HG03460 (cell line): Measurements from ENCODE around the gene RRM2.

Experiments used
- ATAC-seq: cut with Tn5 transposase; IDR thresholded peaks from one replicate; pipeline ENCODE4 v1.9.1; 2021; ENCODE audit not compliant: unreplicated experiment

Gene RRM2

DNA sequence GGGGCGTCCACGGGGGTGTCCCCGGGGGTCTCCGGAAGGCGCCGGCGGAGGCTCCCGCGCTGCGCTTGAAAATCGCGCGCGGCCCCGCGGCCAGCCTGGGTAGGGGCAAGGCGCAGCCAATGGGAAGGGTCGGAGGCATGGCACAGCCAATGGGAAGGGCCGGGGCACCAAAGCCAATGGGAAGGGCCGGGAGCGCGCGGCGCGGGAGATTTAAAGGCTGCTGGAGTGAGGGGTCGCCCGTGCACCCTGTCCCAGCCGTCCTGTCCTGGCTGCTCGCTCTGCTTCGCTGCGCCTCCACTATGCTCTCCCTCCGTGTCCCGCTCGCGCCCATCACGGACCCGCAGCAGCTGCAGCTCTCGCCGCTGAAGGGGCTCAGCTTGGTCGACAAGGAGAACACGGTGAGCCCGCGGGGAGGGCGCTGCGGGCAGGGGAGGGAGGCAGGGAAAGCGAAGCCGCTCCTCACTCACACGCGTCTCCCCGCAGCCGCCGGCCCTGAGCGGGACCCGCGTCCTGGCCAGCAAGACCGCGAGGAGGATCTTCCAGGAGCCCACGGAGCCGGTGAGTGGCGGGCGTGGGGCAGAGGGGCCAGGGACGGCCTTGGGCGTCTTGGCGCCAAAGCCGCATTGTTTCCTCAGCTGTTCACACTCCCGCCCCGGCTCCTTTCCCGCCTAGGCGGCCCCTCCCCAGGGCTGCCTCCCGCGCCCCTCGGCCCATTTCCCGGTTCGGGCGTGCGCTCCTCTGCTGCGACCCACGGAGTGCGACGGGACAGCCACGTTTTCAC lies at the start of gene RRM2:
Gene RRM2, plus strand, starts transcription at position 240 of the 781 bp plus-strand sequence. Its CDS starts 60 bp downstream, at position 300.
- ATAC-seq: peak; percentile 58

DNA sequence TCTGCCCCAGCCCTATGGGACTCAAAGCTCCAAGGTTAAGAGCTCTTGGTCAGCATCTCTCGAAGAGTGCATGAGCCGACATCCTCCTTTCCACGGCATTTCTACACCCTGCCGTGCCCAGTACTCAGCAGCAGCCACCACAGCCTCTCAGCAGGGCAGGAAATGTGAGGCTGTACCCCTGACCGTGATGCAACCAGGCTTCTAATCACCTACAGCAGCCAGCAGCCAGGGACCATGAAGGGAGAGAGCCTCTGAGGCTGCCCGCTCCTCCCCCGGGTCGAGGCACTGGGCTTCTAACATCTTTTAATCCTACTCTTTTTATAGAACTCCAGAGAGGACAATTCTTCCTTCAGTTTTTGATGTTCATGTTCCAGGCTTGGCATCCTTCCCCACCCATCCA lies 48.8 kb upstream of the RRM2 start:
- ATAC-seq: no peak

DNA sequence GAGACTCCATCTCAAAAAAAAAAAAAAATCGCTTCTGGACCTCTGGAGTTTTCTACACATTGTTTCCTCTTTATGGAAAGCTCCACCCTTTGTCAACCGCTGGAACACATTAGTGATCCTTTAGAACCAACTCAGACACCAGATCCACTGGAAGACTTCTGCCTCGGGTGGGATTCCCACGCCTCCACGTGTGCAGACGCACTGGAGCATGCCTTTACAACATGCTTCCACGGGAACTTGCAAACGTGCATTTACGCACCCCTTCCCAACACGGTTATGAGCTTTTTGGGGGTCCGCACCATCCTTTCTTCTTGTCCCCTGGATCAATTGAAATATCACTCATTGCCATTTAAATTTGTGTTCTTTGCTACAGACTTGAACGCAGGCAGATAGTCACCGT lies 47.4 kb upstream of the RRM2 start:
- no peak for ATAC-seq

DNA sequence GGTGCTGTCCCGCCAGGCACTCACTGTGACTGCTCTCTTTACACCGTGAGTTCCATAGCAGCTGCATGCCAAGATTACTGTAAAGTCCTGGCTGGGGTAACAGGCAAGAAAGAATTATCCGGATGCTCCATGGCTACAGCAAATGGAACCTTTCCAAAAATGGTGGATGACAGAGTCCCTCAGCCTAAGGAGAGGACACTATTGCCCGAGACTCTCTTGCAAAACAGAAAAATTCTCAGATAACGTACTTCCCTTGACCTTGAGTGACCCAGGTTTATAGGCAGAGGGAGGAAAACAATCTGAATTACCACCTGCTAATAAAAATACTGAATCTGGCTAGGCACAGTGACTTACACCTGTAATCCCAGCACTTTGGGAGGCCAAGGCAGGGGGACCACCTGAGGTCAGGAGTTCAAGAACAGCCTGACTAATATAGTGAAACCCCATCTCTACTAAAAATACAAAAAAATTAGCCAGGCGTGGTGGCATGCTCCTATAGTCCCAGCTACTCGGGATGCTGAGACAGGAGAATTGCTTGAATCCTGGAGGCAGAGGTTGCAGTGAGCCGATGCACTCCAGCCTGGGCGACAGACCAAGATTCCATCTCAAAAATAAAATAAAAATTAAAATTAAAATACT lies 46.8 kb upstream of the RRM2 start:
- ATAC-seq: no peak

DNA sequence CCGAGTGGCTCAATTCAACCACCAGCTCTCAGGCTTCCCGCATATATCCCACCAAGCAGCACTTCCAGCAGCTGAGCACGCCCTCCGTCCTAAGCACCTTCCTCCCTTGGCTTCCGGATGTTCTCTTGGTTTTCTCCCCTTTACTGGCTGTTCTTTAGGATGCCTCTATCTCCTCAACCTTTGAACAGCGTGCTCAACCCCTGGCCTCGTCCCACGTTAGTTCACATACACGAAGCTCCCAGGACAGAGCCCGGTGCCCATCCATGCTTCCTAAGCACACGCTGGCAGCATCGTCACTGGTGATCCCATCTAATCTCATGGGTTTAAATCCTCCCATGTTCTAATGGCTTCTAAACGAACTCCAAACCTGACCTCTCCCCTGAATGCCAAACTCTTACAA lies 46.0 kb upstream of the RRM2 start:
- ATAC-seq: no peak

DNA sequence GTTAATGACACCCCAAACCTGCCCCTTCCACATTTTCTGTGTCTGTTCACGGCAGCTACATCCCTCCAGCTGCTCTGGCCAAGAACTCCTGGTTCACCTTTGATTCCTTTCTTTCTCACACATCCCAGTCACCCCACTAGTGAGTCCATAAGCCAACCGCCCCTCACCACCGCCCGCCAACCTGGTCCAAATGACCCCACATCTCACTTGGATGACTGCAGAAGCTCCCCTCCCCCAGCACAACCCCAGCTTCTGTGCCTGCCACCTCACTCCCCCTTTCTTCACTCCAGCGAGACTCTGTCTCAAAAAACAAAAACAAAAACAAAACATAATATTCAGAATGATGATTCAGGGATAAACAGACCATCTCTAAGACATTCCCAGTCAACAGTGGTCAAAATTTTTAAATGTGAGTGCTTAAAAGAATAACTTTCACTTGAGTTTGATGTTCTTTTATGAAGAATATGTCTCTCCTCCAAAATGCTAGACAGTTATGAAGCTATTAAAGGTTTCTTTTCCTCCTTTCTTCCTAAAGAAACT lies 45.5 kb upstream of the RRM2 start:
- no peak for ATAC-seq

DNA sequence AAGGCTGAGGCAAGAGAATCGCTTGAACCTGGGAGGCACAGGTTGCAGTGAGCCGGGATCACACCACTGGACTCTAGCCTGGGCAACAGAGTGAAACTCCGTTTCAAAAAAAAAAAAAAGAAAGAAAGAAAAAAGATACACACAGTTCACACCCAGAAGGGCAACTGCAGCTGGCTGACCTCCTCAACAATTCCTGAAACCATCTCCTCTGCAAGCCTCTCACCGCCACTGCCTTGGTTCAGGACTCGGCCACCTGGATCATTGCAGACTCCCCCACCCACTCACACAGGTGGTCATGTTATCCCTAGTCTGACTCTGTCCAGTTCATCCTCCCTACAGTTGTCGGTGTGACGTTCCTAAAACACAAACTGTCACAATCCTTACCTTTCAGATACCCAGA lies 44.5 kb upstream of the RRM2 start:
- no peak for ATAC-seq

DNA sequence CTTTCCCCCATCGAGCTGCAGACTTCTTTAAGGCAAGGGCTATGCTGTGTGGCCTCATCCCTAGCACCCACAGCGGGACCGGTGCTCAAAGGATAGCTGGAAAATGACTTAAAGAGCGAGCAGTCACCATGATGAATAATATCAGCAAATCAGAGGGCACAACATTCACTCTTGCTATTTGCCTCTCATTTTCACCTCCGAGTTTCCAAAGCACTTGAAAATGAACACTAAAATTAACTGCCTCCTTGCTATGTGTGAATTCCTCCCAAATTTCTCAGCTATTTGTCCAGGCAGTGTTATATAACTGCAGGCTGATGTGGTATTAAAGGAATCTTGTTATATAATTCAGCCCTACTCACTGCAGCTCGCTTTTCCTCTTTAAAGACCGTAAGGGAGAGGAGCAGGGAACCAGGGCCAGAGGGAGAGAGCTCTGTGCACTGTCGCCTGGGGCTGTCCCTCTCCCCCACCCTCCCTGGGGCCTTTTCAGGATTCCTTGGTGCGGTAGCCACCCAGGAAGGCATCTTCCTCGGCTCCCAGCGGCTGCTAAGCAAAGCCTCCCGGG lies 43.8 kb upstream of the RRM2 start:
- ATAC-seq: no peak

DNA sequence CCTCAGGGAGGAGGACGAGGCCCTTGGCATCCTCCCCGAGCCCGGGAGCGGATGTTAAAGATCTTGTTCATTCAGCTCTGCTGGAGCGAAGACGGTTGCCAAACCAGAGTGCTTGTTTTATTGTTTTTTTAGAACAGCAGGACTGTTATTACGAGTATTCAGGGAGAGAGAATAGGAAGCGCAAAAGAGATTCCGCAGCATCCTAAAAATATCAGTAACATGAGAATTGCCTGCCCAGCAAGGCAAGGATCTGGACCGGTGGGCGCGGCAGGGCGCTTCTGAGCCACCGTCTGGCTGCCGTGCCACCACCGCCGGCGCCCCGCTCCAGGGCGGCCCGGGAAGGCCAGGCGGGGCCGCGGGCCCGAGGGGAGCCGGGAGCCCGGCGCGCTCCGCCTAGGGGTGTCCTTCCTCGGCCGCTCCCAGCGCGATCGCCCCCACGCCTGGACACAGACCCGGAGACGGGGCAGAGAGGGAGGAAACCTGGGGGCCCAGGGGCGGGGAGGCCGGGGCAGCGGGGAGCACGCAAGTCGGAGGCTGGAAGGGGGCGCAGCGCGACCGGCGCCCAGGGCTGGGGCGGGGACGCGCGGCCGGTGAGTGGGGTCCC lies 43.2 kb upstream of the RRM2 start:
- peak; percentile 11 for ATAC-seq

DNA sequence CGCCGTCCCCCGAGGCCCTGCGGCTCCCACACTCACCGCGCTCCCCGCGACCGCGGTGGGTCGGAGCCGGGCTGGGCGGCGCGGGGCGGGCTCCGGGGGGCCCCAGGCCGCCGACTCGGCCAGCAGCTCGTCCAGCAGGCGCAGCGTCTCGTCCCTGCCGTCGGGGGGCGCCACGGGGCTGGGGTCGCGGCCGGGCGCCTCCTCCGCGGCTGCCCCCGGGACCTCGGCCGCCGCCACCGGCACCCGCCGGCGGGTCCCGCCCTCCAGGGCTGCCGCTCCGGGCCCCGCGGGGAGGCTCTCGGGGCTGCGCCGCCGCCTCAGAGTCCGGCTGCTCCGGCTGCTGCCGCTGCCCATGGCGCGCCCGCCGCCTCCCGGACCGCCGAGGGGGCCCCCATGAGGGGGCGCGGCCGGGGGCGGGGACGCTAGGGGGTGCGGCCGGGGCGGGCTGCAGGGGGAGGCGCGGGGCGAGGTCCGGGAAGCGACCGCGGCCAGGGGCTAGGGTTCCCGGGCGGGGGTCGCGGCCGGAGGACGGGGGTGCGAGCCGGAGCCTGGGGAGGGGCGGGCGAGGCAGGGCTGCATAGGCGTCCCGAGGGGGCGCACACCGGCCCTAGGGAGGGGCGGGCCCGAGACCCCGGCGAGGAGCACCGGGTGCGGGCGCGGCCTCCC lies 42.5 kb upstream of the RRM2 start, which contains the start of gene CYS1:
Gene CYS1, minus strand, starts transcription at position 542 of the 666 bp plus-strand sequence. Its CDS starts 188 bp downstream, at position 354.
- peak; percentile 30 for ATAC-seq

DNA sequence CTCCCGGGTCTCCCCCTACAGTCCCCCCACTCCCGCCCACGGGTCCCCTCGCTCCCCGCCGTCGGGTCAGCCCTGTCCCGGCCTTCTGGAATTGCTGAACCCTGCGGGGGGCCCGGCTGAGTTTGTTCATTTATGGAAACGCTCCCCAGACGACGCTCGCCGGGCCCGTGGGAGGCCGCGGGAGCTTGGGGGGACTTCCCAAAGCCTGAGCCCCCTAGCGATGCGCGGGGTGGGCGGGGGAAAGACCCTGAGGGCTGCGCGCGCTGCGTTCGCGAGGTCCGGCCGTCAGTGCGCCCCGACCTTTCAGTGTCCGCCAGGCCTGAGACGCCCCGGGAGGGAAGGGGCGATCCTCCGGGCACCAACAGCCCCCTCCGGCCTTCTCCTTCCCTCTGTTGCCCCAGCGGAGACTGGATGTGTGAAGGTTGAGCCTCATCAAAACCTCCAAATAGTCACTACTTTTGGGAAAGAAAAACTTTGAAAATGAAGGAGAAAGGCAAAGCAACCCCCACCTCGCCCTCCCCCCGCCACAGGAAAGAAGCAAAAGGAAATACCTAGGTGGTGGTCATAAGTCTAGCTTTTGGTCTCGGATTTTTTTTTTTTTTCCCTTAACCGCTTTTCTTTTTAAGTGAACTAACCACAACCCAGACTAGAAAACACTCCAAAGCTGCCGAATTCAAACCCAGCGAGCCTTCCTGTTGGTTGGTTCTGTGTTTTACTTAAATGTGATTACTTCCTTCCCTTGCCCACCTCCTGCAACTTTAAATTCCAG lies 41.8 kb upstream of the RRM2 start:
- ATAC-seq: peak; percentile 17

DNA sequence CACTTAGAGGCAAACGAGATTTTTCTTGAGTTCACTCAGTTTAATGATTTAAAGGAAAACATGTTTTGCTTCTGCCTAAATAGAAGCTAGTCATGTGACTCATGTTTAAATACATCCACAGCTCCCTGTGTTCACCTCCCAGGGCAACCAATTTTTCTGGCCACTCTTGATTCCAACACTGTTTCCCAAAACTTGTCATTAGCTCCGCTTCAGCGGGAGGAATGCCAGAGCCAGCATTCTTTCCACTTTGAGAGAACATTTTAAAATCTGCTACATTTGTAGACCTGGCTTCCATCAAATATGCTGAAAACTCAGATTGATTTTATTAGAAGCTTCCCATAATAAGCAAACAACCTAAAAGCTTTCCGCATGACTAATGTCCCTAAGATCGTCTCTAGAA lies 39.5 kb upstream of the RRM2 start:
- ATAC-seq: no peak

DNA sequence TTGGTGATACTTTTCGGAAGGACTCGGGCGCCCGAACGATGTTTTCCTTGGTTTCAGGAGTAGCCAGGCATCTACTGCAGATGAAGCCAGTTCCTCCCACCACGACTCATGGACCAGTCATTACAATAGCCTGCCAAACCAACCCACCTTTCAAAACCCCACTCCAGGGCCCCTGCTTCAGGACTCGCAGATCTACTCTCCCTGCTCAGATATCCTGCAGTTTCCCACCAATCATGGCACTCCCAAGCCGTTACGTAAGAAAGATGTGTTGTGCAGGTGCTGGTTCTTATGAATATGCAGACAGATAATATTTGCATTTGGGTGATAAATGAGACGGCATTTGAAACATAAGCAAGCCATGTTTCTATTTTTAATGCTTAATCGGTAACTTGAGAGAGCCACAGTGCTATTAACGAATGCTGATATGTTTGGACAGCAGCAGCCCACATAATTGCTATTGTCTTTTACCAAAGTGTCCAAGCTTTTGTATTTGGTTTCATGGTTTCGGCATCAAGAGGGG lies 38.8 kb upstream of the RRM2 start:
- ATAC-seq: peak; percentile 27

DNA sequence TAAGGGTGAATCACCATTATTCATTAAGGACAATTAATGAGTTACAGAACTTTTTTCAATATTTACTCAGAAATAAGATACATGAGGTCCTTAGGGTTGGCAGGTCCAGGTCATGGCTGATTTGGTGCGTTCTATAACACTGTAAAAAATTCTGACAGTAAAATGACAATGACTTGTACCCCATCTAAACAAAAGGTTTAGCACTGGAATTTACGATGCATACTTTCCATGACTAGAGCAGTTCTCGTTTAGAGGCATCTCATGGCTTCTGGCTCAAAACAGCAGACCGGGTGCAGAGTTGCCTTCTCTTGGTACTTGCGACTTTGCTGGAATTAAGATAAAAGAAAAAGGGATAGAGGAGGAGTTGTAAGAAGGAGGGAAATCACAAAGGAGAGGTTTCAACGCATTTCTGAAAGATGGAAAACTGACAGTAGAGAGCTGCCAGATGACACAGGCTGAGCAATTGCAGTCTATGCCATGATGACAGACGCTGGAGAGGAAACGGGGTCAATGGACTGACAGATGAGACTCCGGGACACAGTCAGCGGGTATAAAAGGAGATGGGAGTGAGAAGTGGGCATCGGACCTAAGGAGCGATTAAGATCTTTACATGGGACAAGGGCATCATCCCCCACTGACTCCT lies 38.2 kb upstream of the RRM2 start:
- ATAC-seq: no peak

DNA sequence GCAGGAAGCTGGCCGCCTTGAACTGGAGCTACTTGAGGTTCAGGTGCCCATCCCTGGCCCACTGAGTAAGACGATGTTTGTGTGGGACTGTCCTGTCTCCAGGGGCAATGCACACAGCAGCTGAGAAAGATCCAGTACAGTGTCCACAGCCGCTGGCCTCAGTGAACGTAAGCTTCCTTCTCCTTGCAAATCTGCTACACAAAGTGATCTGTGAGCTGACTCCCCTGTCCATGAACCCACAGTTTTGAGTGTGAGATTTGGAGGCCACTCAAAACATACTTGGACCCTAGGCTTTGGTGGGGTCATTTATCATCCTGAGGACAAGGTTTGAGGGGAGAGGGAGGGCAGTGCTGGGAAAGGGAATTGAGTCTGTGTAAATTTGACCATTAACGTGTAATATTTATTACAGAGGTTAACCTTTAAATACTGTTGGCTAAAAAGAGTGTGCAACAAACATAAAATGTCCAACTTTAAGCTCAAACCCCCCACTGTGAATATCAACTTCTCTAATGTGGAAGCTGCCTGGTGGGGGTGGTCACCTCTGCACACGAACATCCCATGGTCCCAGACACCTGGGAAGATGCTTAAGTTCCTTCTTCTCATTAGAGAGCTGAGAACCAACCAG lies 37.4 kb upstream of the RRM2 start:
- no peak for ATAC-seq

DNA sequence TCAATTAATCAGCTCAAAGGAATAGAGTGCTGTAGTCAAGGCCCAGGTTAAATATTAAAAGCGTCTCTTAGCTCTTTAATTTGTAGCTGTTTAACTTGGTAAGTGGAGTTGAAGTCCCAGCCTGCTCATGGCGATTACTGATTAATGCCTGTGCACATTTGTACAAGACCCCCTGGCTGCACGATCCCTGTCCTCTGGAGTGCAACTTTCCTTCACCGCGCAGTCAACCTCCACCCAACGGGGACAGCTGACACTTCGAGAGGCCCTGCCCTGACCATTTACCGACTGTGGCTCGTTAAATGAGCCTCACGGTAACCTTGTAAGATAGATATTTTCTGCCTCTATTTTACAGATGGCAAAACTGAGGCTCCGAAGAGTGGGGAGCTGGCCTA lies 36.9 kb upstream of the RRM2 start:
- ATAC-seq: no peak

DNA sequence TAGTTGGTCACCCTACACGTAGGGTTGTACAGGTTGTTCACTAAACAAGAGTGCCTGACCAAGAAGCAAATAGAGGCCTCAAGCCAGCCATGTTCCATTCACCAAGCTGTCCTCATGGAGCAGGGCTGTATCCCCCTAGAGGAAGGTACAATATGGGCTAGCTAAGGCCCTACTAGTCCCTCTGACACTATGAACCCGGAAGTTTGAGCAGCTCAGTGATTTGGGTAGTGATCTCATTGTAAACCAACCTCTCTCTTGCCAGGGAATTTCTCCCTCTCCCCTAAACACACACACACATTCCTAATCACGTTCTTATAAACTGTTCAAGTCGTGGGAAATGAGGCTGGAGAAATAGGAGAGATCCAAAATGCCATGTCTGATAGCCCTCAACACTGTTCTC lies 35.6 kb upstream of the RRM2 start:
- ATAC-seq: no peak

DNA sequence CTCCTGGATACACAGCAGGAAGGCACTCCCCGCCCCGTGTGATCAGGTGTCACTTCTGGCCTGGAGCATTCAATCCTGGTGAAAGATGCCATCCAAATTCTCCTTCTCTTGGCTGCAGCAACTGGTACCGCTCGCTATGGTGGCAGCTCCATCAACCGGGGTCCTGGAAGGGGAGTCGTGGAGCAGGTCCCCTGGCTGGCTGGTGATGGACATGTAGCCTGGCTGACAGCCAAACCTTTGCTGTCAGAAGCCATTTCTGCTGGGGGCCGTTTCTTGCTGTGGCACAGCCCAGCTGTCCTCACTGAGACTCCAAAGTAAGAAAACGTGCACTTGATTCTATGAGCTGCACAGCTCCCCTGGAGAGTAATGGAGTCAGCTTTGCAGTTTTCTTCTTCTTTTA lies 35.2 kb upstream of the RRM2 start:
- ATAC-seq: no peak

DNA sequence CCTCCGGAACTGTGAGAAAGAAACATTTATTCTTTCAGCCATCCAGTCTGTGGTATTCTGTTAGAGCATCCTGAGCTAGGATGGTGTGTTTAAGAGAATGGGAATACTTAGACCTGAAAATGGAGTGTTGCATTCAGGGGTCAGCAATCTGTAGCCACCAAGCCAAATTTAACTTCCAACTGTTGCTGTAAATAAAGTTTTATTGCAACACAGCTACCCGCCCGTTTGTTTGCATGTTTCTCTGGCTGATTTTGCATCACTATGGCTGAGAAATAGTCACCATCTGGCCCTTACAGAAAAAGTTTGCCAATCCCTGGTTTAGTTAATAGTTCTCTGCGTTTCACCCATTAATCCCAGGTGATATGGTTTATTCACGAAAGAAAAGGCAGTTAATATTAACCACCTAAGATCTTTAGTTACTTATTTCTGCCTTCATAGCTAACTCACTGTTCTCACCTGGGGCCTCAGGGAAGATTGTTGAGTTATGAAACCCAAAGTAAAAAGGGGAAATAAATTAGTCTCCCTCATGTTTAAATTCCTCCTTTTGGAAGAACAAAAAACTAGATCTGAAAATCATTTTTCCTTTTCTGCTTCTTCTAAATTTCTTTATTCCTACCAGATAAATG lies 32.9 kb upstream of the RRM2 start:
- peak; percentile 56 for ATAC-seq
